ENCODE results near the gene ATP9A. TPM values are rescaled to one million over a fixed set of nuclear protein-coding genes. Genes with fewer than 3 reads are reported as not detected.

ATP9A gene
- total RNA-seq, 6 experiments from 2014 or later, result 10.5 to 17.4 (median 13.0) TPM

- WGBS (ENCODE audit: insufficient coverage, low coverage, low lambda C conversion rate, missing lambda C conversion rate), result under 1% methylated on average over 29 of the region's 59 CpGs
- no peak for TF ChIP-seq POLR2A (IDR thresholded peaks at IDR 0.05)
- peak in 1 of 3 donors; percentile 28 for DNase-seq
- peak overlapping the region; percentile 49 to 58 (median 52) for H3K4me3 ChIP-seq
- H3K4me1 ChIP-seq, result peaks cover 0 to 19% (median 0%) of the 10 kb centered on the region in 4 donors
- intact Hi-C loops (cut with DNase I), result no loop called here
- no peak overlapping the region for H3K27ac ChIP-seq
- H3K36me3 ChIP-seq, result no peaks in the 10 kb centered on the region
- no peaks in the 10 kb centered on the region for H3K9me3 ChIP-seq
- H3K27me3 ChIP-seq, result no peaks in the 10 kb centered on the region
- ATAC-seq, result peak; percentile 23 to 43 (median 27)
Measured at GRCh38 chr20:51801122-51801822, 33.1 kb upstream of the ATP9A start.

- ATAC-seq, result peak; percentile 39 to 64 (median 52)
- intact Hi-C loops (cut with DNase I), result no loop called here
- Histone ChIP-seq H3K36me3 (no peaks in the 10 kb centered on the region), H3K4me3 (peak overlapping the region; percentile 49 to 58 (median 52)), H3K27ac (no peak overlapping the region), H3K4me1 (peaks cover 0 to 19% (median 0%) of the 10 kb centered on the region in 4 donors), H3K27me3 (no peaks in the 10 kb centered on the region), H3K9me3 (no peaks in the 10 kb centered on the region)
- WGBS (ENCODE audit: insufficient coverage, low coverage, low lambda C conversion rate, missing lambda C conversion rate), result 0% methylated on average over 16 of the region's 18 CpGs
- no peak for TF ChIP-seq POLR2A (IDR thresholded peaks at IDR 0.05)
- no peak for TF ChIP-seq CTCF (IDR thresholded peaks at IDR 0.05)
- peak in 1 of 3 donors; percentile 46 for DNase-seq
Measured at GRCh38 chr20:51800872-51801121, 32.6 kb upstream of the ATP9A start.

GRCh38 chr20:51800060-51800871 is 32.1 kb upstream of the ATP9A start:
- TF ChIP-seq POLR2A (IDR thresholded peaks at IDR 0.05) (no peak), CTCF (IDR thresholded peaks at IDR 0.05) (peak; percentile 68 to 86 (median 76))
- intact Hi-C loops (cut with DNase I), result no loop called here
- H3K9me3 ChIP-seq, result no peaks in the 10 kb centered on the region
- WGBS (ENCODE audit: insufficient coverage, low coverage, low lambda C conversion rate, missing lambda C conversion rate), result 1% methylated on average over 30 of the region's 44 CpGs
- peak; percentile 70 to 77 (median 72) for DNase-seq
- H3K4me1 ChIP-seq, result peaks cover 0 to 19% (median 0%) of the 10 kb centered on the region in 4 donors
- H3K27me3 ChIP-seq, result no peaks in the 10 kb centered on the region
- no peaks in the 10 kb centered on the region for H3K36me3 ChIP-seq
- H3K4me3 ChIP-seq, result peak overlapping the region; percentile 49 to 58 (median 52)
- no peak overlapping the region for H3K27ac ChIP-seq
- ATAC-seq, result peak; percentile 81 to 93 (median 86)

- no peak for DNase-seq
- TF ChIP-seq POLR2A (IDR thresholded peaks at IDR 0.05), result no peak
- TF ChIP-seq CTCF (IDR thresholded peaks at IDR 0.05), result no peak
- Histone ChIP-seq H3K27ac (no peak overlapping the region), H3K36me3 (no peaks in the 10 kb centered on the region), H3K4me1 (peaks cover 0 to 19% (median 0%) of the 10 kb centered on the region in 4 donors), H3K4me3 (no peak overlapping the region), H3K27me3 (no peaks in the 10 kb centered on the region), H3K9me3 (no peaks in the 10 kb centered on the region)
- 35% methylated on average over 10 of the region's 10 CpGs for WGBS (ENCODE audit: insufficient coverage, low coverage, low lambda C conversion rate, missing lambda C conversion rate)
- intact Hi-C loops (cut with DNase I), result no loop called here
- ATAC-seq, result no peak
Measured at GRCh38 chr20:51799401-51799860, 31.2 kb upstream of the ATP9A start.

All from right lobe of liver (tissue), 6 donors.